IPS DF 19.7 (cell line): ENCODE data around the gene HSDL1.
A peak's percentile ranks its signal among the peaks of the same experiment; 100 is the strongest.

Experiments
- DNase-seq: peaks from one replicate; pipeline ENCODE4 v3.0.0-alpha.2; 2013; ENCODE audit warnings: low read depth, low spot score

HSDL1 gene

DNA sequence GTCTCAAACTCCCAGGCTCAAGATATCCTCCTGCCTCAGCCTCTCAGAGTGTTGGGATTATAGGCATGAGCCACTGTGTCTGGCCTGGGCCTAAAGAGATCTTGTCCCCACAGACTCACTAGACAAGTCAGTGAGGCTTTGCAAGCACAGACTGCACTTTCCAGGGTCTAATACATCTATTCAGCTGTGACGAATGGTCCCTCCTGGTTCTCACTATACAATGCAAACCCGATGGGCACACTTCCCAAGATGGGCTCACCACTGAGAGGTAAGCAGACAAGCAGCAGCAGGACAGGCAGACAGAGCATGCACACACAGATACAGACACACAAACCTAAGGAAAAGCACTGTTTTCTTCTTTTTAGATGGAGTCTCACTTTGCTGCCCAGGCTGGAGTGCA is 37.1 kb downstream of the HSDL1 start:
- DNase-seq = no peak

GRCh38 chr16:84105948-84106740 is 38.8 kb downstream of the HSDL1 start:
- DNase-seq = no peak

DNA sequence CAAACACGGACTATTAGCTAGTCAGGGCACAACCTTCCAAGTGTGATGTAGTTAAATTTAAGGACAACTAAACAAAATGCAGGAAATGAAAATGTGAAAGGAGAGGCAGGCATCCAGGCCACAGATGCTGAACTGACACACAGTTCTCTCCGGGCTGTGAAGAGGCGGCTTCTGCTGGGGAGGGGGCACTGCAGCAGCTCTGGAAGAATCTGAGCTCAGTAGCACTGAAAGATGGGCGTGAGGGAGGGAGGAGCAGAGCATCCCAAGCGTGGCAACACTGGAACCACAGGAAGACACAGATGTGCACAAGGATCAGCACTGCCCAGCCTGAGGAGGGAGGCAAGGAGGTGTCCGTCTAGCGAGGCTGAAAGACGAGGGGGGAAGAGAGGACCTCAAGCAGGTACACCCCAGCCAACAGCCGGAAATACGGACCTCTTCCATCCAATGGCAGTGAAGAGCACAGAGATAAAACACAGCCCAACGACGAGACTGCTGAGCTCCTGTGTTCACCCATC is 39.6 kb downstream of the HSDL1 start:
- DNase-seq = no peak

DNA sequence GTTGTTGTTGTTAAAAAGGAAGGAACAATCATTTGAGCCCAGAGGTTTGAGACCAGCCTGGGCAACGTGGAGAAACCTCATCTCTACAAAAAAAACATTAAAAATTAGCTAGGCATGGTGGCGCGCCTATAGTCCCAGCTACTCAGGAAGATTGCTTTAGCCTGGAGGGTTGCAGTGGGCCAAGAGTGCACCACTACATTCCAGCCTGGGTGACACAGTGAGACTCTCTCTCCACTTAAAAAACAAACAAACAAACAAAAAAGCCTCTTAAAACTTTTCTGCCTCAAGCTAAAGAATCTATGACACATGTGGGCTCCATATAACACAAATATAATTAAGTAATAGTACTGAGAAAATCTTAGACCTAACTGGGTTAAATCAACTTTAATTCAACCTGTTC is 40.7 kb downstream of the HSDL1 start:
- no peak for DNase-seq

DNA sequence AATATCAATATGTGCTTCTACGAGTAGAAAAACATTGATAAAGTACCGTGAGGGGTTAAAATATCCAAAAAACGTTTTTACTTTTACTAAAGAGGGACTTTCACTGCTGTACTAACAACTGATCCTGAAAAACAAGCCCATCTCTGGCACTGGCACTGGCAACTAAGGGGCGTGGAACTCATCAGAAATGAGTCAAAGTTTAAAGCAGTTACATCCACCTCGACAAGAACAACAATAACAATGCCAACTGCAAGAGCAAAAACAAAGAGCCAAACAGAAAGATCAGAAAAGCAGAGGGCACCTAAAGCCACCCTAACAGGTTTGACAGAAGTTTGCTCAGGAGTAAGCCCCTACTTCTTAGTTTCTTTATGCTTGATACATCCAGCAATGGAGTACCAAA is 41.3 kb downstream of the HSDL1 start:
- no peak for DNase-seq

DNA sequence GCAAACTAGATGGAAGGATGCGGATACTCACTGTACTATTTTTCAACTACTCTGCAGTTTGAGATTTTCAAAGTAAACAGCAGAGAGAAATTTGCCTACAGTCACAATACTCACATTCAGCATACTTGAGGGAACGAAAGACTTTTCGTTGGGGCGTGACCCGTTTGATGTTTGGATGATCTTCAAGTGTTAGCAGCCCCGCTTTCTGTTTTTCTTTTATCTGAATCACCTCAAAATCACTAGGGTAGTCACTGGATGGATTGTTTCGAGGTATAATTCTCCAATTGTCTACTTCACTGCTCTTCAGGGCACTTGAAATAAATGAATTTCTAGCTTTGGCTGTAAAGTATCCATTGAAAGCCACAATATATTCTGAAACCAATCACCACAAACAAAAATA is 46.0 kb downstream of the HSDL1 start:
- no peak for DNase-seq

DNA sequence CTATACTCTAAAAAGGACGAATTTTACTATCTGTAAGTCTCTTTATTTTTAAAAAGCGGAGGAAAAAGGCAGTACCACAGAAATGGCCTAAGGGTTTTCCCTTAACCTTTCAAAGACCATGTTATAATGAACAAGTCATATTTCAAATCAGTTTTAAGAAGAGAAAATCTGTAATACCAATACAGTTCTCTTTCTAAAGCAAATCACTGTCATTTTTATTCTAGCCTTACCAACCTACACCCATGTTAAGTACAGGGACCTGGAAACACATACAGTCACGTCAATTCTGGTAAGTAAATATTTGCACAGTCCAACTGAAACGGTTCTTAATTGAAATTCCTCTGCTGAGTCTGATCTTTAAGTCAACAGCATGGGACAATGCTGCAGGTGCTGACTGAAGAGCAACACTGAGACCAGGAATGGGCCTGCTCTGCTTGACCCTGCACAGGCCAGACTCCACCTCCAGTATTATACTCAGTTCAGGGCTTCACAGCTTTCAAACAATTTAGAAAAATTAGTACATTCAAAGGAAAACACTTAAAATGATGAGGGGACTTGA is 48.5 kb downstream of the HSDL1 start:
- no peak for DNase-seq

DNA sequence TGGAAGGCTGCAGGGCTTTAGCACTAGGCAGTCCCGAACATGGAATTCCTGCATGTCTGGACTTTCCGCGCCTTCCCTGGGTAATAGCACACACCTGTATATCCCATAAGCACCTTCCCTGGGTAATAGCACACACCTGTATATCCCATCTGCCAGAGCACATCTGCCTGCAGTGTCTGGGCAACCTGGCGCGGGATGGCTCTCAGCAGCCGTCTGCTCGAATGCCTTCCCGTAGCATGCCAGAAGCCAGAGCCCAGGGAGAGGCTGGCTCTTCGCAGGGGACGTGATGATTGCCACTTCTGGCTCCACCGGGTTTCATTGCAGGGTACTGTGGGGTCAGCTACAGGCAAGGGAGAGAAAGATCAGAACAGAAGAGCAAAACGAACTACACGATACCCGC is 49.5 kb downstream of the HSDL1 start:
- no peak for DNase-seq

GRCh38 chr16:84093879-84094270 is 51.1 kb downstream of the HSDL1 start:
- no peak for DNase-seq

DNA sequence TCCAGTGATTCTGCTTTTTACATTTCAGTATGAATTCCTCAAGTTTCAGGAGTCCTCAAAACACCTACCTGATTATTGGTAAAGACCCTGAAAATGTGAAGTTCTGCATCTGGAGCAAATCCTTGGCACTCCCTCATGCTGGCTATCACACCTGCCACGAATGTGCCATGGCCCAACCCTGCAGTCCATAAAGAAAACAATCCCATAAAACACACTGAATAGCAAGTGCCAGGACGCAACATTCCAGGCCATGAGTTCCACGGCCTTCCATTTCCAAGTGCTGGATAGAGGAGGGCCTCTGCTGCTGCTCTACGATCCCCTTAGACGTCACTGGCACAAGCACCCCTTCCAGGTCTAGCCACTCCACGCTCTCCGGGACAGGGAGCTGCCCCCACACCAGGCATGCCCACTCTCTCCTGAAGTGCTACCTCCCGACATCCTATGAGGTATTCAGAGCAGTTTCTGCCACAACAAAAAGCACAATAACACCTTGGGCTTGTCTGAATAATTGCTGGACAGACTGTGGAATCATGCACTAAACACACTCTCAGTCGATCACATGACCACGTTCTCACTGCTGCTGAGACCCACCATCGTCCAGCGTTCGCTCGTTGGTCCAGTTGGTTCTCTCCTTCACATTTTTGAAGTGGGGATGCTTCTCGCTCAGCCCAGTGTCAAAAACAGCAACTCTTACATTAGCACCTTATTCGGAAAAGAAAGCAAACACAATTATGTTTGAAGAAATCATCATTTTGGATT is 51.7 kb downstream of the HSDL1 start:
- DNase-seq = no peak

- DNase-seq = no peak
Observed at GRCh38 chr16:84091460-84091859, 53.5 kb downstream of the HSDL1 start.

DNA sequence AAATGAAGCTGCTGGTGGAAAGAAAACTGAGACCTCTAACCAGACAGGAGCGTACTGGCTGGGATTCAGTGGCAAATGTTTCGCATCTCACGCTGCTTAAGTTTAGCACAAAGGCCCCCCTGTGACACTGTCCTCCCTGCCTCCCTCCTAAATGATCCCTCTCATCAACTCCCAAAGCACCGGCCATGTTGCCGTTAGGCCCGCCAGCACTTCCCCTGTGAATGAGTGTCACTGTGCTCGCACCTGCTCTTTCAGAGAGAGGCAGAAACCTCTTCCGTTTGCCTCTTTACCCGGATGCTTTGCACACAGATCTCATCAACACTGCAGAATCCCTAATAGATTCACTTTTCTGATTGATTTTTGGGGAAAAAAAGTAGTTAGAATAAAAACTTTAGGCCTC is 54.8 kb downstream of the HSDL1 start:
- DNase-seq = no peak

GRCh38 chr16:84088695-84089395 is 56.1 kb downstream of the HSDL1 start:
- no peak for DNase-seq

DNA sequence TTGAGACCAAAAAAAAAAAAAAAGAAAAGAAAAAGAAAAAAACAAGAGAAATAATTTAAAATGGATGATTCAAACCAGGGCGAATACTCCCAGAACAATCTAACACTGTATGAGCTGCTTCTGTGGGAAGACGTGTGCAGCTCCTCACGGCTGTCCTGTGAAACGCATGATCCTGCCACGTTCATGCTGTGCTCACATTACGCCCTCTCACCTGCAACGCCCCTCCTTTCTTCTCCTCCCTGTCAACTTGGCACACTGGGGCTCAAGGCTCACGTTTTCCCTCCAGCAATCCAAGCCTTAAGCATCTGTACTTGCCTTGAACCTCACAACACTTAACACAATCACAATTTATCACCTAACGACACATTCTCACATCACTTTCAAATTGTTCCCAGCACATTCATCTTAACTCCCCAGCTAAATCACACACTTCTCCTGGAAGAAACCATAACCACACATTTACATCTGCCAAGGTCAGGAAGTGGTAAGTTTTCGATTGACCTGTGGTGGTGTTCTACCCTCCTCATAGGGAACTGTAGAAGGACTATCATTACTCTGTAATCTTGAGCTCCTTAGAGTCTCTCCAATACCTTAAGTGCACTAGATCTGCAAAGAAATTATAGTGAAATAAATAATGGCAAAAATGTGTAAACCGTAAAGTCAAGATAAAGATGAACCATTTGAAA is 57.4 kb downstream of the HSDL1 start:
- no peak for DNase-seq

DNA sequence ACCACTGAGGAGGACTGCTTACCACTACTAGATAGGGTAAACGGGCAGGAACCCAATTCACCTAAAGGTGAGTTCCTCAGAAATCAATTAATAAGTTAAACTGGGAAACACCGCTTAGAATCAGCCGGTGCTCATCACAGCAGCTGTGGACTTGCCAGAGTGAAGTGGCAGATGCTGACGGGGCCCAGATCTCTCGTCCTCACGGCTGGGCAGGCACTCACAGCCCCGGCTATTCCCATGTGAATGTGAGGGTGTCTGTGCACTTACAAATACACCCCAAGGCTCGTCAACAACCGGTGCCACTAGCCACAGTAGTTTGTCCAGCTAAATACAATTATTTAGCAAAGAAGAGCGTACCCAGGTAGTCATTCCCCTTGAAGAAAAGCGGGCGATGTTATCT is 58.0 kb downstream of the HSDL1 start:
- no peak for DNase-seq

GRCh38 chr16:84086341-84086740 is 58.6 kb downstream of the HSDL1 start:
- DNase-seq = no peak

DNA sequence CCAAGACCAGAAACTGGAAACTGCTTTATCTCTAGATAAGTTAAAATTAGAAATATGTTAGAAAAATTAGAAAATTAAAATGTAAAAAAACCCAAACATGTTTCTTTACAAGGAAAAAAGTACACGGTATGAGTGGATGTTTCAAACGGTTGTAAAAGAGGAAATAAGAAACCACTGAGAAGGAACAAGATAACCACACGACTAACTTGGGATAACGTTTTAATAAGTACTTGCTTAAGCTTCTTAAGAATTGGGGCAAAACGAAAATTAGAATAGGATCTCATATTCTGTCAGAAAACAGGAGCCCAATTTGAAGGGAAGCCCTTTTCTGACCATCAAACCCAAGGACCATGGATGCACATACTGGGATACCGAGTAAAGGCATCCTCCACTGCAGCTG is 59.2 kb downstream of the HSDL1 start:
- no peak for DNase-seq

DNA sequence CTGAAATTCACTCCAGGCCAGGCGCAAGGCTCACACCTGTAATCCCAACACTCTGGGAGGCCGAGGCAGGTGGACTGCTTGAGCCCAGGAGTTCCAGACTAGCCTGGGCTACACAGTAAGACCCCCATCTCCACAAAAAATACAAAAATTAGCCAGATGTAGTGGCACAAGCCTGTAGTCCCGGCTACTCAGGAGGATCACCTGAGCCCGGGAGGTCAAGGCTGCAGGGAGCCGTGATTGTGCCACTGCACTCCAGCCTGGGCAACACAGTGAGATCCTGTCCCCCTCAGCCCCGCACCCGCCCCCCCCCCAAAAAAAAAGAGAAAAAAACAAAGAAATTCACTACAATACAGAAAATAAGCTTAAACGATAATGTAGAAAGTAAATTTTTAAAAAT is 59.7 kb downstream of the HSDL1 start:
- no peak for DNase-seq

DNA sequence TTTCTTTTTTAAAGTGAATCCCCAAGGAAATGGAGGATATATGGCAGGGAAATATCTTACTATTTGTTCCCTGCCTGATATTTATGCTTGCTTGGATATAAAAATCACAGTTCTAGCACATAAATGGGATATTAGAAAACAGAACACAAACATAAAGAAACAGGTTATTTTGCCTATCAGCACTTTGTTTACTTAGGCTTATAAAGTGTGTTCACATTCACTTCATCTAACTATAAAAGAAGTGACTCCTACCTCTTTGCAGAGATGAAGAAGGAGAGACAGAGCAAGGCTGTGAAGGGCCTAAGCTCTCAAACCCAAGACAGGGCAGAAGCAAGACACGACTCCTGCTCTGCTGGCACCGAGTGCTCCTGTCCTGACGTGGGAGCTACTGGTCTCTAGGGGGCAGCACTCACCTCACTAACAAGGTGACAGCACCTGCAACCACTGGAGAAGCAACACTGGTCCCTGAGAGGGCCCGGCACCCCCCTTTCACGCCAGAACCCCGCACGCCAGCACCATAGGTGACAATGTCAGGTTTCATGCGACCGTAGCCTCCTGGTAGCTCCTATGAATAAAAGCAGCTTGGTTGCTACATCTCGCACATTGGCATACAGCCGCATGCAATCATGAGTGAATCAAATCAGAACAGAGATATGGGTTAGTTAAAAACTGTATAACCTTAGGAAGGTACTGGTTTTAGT is 60.3 kb downstream of the HSDL1 start:
- peak; percentile 61 for DNase-seq

GRCh38 chr16:84082835-84083569 is 62.0 kb downstream of the HSDL1 start:
- DNase-seq = no peak
